GM12874 (cell line): Measurements from ENCODE around the gene ST7.

ENCODE experiments used
- CTCF ChIP-seq: IDR thresholded peaks from 2 replicates; pipeline ENCODE4 v1.5.1; 2011; ENCODE audit warnings: low read depth, mild to moderate bottlenecking, control low read depth, low read length, moderate library complexity; ENCODE audit not compliant: insufficient read depth

Gene ST7

DNA sequence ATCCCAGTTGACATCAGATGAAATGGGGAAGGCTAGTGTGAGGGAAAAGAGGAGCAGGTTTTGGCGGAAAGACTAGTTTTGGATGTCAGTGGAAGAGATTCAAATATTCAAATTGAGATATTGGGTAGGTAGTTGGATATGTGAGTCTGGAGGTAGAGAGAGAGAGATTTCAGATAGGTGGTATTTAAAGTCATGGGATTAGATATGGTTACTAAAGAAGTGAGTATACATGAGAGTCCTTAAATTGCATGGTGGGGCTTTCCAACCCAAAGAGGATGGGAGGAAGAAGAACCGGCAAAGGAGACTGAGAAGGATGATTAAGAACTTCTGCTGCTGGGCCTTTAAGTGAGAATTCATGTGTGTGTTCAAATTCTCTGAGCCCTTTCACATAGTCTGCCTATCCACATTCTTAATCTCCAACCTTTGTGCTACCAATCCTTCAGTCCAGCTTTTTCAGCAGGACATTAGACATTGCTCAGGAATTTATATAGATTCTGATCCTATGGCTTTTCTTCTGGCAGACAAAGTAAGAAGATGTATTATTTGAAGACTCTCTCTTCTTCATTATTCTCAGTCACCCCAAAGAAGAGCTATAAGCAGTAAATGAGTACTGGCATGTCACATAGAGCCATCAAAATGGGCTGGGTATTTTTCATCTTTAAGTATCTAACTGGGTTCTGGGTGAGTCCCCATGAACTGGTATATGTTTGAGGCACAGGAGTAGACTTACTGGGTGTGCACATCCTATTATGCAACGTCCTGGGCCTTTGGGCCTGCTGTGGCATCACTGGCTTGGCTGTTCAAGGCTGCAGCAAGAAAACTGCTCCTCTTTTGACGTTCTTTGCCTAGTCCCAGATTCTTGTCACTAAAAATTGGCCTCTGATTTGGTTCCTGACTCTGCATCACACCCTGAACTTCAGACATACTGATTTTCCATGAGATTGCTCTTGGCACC is 33.6 kb downstream of the ST7 start:
- no peak for TF ChIP-seq CTCF

DNA sequence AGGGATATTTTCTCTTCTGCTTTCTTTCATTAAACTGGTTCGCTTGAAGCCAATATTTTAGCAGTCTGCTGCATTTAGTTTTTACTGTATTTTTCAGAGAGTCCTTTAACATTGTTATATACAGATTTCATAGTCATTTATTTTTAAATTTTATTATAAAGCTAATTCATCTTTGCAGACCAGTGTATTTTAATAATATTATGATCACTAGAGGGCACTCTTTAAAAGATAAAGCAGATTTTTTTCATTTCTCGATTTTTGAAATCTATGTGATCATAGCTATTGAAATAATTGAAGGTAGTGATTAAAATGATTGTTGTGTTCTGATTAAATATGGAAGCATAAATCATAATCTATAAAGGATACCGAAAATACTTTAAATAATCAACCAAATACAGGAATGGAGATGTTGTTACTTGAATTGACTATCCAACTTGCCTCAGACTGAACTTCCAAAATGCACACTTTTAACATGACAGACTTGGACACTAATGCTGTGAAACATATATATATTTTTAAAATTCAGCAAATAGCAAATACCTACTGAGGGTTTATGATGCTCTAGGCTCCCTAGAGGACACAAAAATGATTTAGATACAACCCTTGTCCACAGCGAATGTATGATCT is 35.2 kb downstream of the ST7 start:
- TF ChIP-seq CTCF, result no peak

DNA sequence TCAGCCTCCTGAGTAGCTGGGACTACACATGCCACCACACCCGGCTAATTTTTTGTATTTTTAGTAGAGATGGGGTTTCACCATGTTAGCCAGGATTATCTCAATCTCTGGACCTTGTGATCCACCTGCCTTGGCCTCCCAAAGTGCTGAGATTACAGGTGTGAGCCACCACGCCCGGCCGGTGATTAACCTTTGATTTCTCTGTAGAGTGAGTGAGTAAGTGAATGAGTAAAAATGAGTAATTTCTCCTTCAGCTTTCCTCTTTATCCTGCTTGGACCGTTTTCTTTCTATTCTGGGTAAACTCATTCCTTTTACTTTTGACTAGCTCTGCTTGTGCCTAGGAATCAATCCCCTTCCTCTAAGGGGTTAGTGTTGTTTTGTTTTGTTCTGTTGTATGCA is 36.8 kb downstream of the ST7 start:
- TF ChIP-seq CTCF, result no peak

GRCh38 chr7:116991233-116991632 is 37.9 kb downstream of the ST7 start:
- no peak for TF ChIP-seq CTCF

GRCh38 chr7:116994611-116995010 is 41.3 kb downstream of the ST7 start:
- TF ChIP-seq CTCF, result no peak

DNA sequence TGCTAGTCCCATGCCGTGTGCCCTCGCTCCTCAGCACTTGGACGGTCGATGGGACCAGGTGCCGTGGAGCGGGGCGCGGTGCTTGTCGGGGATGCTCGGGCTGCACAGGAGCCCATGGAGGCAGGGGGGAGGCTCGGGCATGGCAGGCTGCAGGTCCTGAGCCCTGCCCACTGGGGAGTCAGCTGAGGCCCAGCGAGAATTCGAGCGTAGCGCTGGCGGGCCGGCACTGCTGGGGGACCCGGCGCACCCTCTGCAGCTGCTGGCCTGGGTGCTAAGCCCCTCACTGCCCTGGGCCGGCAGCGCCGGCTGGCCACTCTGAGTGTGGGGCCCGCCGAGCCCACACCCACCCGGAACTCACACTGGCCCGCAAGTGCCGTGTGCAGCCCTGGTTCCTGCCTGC is 44.7 kb downstream of the ST7 start:
- no peak for TF ChIP-seq CTCF

- TF ChIP-seq CTCF, result no peak
Observed at GRCh38 chr7:116998567-116999175, 45.4 kb downstream of the ST7 start.
